Keratinocyte (primary cell): ENCODE results near the gene GPC5. TPM values are rescaled to one million over a fixed set of nuclear protein-coding genes. Genes with fewer than 3 reads are reported as not detected.

ENCODE experiments used
- DNase-seq: peaks from one replicate; pipeline ENCODE4 v3.0.0-alpha.2; 2011; ENCODE audit warnings: low read depth, missing footprints, low spot score
- FAIRE-seq: peaks from 2 replicates; lab custom pipeline; 2011; peaks lifted over from hg19 to GRCh38; lab: Jason Lieb, UNC
- H2AFZ ChIP-seq: 2 replicates; pipeline ENCODE4 v1.6.0; 2012; ENCODE audit warnings: low read length, control low read depth, inconsistent platforms; ENCODE audit not compliant: control insufficient read depth
- H3K27ac ChIP-seq: 2 replicates; pipeline ENCODE4 v1.5.1; 2011; ENCODE audit warnings: low read length; ENCODE audit not compliant: control insufficient read depth, insufficient read depth
- H3K27me3 ChIP-seq: 3 replicates; pipeline ENCODE4 v1.6.0; 2011; ENCODE audit warnings: low read length; ENCODE audit not compliant: control insufficient read depth, insufficient read depth; ENCODE audit errors: extremely low read depth
- H3K36me3 ChIP-seq, 2 experiments: 2 replicates in 1 of 2; 3 replicates in 1 of 2; pipeline ENCODE4 v1.5.1; 2011; ENCODE audit warnings: low read length in 2 of 2, mild to moderate bottlenecking in 1 of 2; ENCODE audit not compliant: control insufficient read depth in 2 of 2, insufficient read depth in 2 of 2; ENCODE audit errors: extremely low read depth in 1 of 2
- H3K4me1 ChIP-seq: 3 replicates; pipeline ENCODE4 v1.5.1; 2011; ENCODE audit warnings: low read length; ENCODE audit not compliant: control insufficient read depth, insufficient read depth; ENCODE audit errors: extremely low read depth
- H3K4me2 ChIP-seq: 3 replicates; pipeline ENCODE4 v1.6.0; 2011; ENCODE audit warnings: low read depth, low read length; ENCODE audit not compliant: control insufficient read depth, insufficient read depth; ENCODE audit errors: extremely low read depth
- H3K4me3 ChIP-seq, 3 experiments: fragments of 200-600 bp in 1 of 3; sonication (generic) in 1 of 3; 2 replicates in 2 of 3; 3 replicates in 1 of 3; pipeline ENCODE4 v1.5.1; 2011 to 2016; ENCODE audit warnings: low read length in 3 of 3, mild to moderate bottlenecking in 3 of 3, control low read depth in 2 of 3, inconsistent platforms in 1 of 3, low read depth in 1 of 3, mixed read lengths in 1 of 3, mixed run types in 1 of 3, moderate library complexity in 1 of 3; ENCODE audit not compliant: control insufficient read depth in 2 of 3, insufficient read depth in 2 of 3; ENCODE audit errors: extremely low read depth in 1 of 3
- H3K79me2 ChIP-seq: 2 replicates; pipeline ENCODE4 v1.6.0; 2012; ENCODE audit warnings: low read length; ENCODE audit not compliant: control insufficient read depth, insufficient read depth
- H3K9ac ChIP-seq: 3 replicates; pipeline ENCODE4 v1.6.0; 2011; ENCODE audit warnings: low read length; ENCODE audit not compliant: control insufficient read depth, insufficient read depth; ENCODE audit errors: extremely low read depth
- H3K9me1 ChIP-seq: 3 replicates; pipeline ENCODE4 v1.6.0; 2011; ENCODE audit warnings: low read length; ENCODE audit not compliant: control insufficient read depth, insufficient read depth; ENCODE audit errors: extremely low read depth
- H3K9me3 ChIP-seq: 2 replicates; pipeline ENCODE4 v1.5.1; 2012; ENCODE audit warnings: low read depth, low read length; ENCODE audit not compliant: control insufficient read depth
- H4K20me1 ChIP-seq: 3 replicates; pipeline ENCODE4 v1.6.0; 2011; ENCODE audit warnings: low read length; ENCODE audit not compliant: control insufficient read depth, insufficient read depth; ENCODE audit errors: extremely low read depth
- CTCF ChIP-seq, 3 experiments: IDR thresholded peaks in 1 of 3; conservative IDR thresholded peaks in 1 of 3; optimal IDR thresholded peaks in 1 of 3; 2 replicates in 2 of 3; 3 replicates in 1 of 3; pipeline versions ENCODE3 to v1.5.1; 2011; ENCODE audit warnings: low read length in 3 of 3, mild to moderate bottlenecking in 3 of 3, moderate library complexity in 2 of 3, control low read depth in 1 of 3, inconsistent platforms in 1 of 3; ENCODE audit not compliant: insufficient read depth in 2 of 3; ENCODE audit errors: extremely low read depth in 1 of 3
- EZH2 ChIP-seq: IDR thresholded peaks from one replicate; pipeline ENCODE4 v1.6.1; 2012; ENCODE audit warnings: inconsistent platforms, mild to moderate bottlenecking, low read length, moderate library complexity
- dilution Hi-C: fragments of 300-500 bp; cut with MboI; formaldehyde crosslinking; loops from one replicate; pipeline ENCODE4 v1.7.0; 2020; ENCODE audit warnings: low sequenced_read_pairs; ENCODE audit not compliant: extremely low pct_ligation_motif_present
- polyA plus RNA-seq, 5 experiments: library from polyadenylated mRNA; depleted of rRNA in 3 of 5; stranded (reverse) in 3 of 5; stranded (forward) in 1 of 5; unstranded in 1 of 5; fragments of >200 nt; gene quantifications; 1 replicate in 1 of 5; 2 replicates in 3 of 5; 3 replicates in 1 of 5; pipeline versions ENCODE4 v1.2.1 to v1.2.3, GENCODE V29; 2011 to 2012; ENCODE audit warnings: missing spikeins in 2 of 5, low read depth in 1 of 5, low replicate concordance in 1 of 5

GPC5 gene
- polyA plus RNA-seq, 1 donor (not counting 4 experiments of a cell fraction or from before 2014, with no cell fraction given), result 0.10 TPM

GRCh38 chr13:92566767-92567166 is 1168.3 kb downstream of the GPC5 start:
- no peaks in the 10 kb centered on the region for H4K20me1 ChIP-seq
- TF ChIP-seq CTCF (optimal IDR thresholded peaks at IDR 0.05 in 1 of 3, IDR thresholded peaks at IDR 0.05 in 1 of 3, conservative IDR thresholded peaks at IDR 0.05 in 1 of 3; ENCODE audit: extremely low read depth in 1 of 3, insufficient read depth in 2 of 3, low read length in 3 of 3) (no peak), EZH2 (no peak)
- no peak overlapping the region for H3K9ac ChIP-seq
- FAIRE-seq (no peak), DNase-seq (no peak)
- H3K4me1 ChIP-seq, result no peaks in the 10 kb centered on the region
- no peak overlapping the region for H3K27ac ChIP-seq
- no peaks in the 10 kb centered on the region for H3K9me3 ChIP-seq
- H3K4me3 ChIP-seq, result no peak overlapping the region
- no peaks in the 10 kb centered on the region for H3K27me3 ChIP-seq
- H3K9me1 ChIP-seq, result no peaks in the 10 kb centered on the region
- dilution Hi-C loops, result no loop called here
- no peaks in the 10 kb centered on the region for H3K36me3 ChIP-seq
- H3K4me2 ChIP-seq, result no peak overlapping the region
- H3K79me2 ChIP-seq, result no peaks in the 10 kb centered on the region
- no peak overlapping the region for H2AFZ ChIP-seq

- H4K20me1 ChIP-seq, result no peaks in the 10 kb centered on the region
- no peak overlapping the region for H3K27ac ChIP-seq
- no peak for DNase-seq
- H3K79me2 ChIP-seq, result no peaks in the 10 kb centered on the region
- TF ChIP-seq CTCF (optimal IDR thresholded peaks at IDR 0.05 in 1 of 3, IDR thresholded peaks at IDR 0.05 in 1 of 3, conservative IDR thresholded peaks at IDR 0.05 in 1 of 3; ENCODE audit: extremely low read depth in 1 of 3, insufficient read depth in 2 of 3, low read length in 3 of 3) (no peak), EZH2 (no peak)
- H3K9me3 ChIP-seq, result no peaks in the 10 kb centered on the region
- H3K4me2 ChIP-seq, result no peak overlapping the region
- dilution Hi-C loops, result no loop called here
- FAIRE-seq, result no peak
- no peak overlapping the region for H3K4me3 ChIP-seq
- no peaks in the 10 kb centered on the region for H3K36me3 ChIP-seq
- no peaks in the 10 kb centered on the region for H3K27me3 ChIP-seq
- peaks cover 5% of the 10 kb centered on the region for H3K4me1 ChIP-seq
- no peaks in the 10 kb centered on the region for H3K9me1 ChIP-seq
- H2AFZ ChIP-seq, result no peak overlapping the region
- H3K9ac ChIP-seq, result no peak overlapping the region
Observed at GRCh38 chr13:92572190-92572589, 1173.8 kb downstream of the GPC5 start.
